HG03135 (cell line): ENCODE measurements around the gene GADL1.

Experiments used
- ATAC-seq: cut with Tn5 transposase; IDR thresholded peaks from one replicate; pipeline ENCODE4 v1.9.1; 2021; ENCODE audit warnings: mild to moderate bottlenecking, moderate library complexity; ENCODE audit not compliant: unreplicated experiment

GADL1 gene, protein sequence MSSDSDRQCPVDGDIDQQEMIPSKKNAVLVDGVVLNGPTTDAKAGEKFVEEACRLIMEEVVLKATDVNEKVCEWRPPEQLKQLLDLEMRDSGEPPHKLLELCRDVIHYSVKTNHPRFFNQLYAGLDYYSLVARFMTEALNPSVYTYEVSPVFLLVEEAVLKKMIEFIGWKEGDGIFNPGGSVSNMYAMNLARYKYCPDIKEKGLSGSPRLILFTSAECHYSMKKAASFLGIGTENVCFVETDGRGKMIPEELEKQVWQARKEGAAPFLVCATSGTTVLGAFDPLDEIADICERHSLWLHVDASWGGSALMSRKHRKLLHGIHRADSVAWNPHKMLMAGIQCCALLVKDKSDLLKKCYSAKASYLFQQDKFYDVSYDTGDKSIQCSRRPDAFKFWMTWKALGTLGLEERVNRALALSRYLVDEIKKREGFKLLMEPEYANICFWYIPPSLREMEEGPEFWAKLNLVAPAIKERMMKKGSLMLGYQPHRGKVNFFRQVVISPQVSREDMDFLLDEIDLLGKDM

DNA sequence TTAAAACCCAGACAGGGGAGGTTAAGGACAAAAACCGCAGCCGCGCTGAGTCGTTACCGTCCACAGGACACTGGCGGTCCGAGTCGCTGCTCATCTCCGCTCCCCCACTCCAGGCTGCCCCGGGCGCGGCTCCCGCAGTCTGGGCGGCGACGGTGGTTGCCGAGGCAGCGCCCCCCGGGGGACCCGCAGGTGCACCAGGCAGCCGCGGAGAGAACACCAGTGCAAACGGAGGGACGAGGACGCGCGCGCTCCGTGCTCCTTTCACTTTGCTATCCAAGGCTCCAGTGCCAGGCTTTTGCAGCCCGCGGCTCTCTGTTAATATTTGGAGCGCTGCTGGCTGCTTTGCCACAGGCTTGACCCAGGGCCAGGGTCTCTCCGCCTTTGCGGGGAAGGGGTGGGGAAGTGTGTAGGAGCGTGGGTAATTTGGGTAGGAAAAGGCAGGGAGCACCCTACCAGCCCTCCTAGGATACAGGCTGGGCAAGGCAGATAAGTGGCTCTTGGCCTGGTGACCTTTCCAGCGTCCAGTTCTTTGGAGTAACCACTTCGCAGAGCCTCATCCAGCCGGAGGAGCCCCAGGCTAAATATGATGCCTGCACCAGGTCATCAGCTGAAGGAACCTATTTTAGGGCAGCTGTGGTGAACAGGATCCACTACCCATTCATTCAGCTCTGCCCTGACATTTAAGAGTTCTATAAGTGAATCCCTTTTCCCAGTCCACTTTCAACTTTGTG is at the start of gene GADL1:
GADL1 (minus strand) TSS at position 141 of the 731 bp plus-strand sequence; CDS start at position 94, 47 bp downstream.
- no peak for ATAC-seq

DNA sequence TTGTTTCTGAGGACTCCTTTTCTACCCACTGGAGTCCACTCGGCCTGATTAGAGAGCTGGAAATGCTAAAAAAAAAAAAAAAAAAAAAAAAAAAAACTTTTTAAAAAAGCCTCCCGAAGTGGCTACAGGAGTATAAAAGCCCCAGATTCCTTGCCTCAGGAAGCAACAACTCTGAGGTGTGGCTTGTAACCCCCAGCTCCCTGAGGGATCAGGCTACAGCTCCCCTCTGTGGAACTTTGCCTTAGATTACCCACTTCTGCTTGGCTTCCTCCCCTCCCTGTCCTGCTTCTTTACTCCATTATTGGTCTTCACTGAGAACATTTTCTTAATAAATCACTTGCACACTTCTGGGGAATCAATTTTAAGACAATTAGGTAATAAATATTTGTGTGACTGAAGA is 49.7 kb upstream of the GADL1 start:
- no peak for ATAC-seq

DNA sequence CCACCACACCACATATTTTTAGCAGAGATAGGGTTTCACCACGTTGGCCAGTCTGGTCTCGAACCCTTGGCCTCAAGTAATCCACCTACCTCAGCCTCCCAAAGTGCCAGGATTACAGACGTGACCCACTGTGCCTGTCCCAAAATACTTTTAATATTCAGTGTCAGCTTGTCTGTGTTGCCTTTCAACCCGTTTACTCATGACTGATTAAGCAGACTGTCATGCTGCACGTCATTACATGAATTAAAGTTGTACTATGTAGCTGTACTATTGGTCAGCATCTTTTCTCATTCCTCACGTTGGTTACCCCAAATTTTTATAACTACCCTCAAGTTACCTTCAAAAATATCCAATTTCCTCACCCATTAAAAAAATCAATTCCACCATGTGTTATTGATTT is 48.7 kb upstream of the GADL1 start:
- ATAC-seq = no peak

DNA sequence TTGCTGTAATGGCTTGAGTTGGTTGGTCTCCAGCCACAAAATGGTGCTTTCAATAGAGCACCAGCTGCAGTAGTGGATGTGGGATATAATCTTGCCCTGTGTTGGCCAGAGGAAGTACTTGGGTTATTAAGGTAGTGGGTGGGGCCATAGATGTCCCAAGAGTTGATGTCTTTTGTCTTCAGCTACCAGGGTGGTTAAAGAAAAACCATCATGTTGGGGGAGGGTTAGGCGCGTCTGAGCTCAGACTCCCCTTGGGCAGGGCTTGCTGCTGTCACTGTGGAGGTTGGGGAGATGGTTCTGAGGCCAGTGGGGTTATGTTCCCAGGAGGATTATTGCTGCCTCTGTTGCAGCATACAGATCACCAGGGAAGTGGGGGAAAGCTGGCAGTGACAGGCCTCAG is 46.9 kb upstream of the GADL1 start:
- ATAC-seq = no peak

DNA sequence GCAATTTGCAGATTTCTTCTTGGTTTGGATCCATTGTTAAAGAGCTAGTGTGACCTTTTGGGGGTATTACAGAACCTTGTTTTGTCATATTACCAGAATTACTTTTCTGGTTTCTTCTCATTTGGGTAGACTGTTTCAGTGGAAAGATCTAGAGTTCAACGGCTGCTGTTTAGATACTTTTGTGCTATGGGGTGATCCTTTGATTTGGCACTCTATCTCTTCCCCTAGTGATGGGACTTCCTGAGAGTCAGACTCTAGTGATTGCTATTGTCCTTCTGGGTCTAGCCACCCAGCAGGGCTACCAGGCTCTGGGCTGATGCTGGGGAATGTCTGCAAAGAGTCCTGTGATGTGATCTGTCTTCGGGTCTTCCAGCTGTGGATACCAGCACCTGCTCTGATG is 46.3 kb upstream of the GADL1 start:
- no peak for ATAC-seq

DNA sequence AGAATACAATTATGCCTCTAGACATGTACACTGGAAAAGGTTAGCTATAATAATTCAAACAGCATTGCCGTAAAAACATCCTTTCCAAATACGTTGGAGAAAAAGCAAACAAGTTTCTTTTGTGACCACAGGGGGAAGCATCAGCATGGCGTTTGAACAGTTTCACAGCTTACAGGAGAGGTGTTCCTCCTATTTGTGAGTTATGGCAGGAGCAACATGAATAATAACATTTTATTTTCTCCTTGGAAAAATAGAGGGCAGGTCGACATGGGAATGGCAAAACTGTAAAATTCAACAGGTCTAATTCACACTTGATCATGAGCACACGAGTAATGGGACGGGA is 39.7 kb upstream of the GADL1 start:
- ATAC-seq = no peak

DNA sequence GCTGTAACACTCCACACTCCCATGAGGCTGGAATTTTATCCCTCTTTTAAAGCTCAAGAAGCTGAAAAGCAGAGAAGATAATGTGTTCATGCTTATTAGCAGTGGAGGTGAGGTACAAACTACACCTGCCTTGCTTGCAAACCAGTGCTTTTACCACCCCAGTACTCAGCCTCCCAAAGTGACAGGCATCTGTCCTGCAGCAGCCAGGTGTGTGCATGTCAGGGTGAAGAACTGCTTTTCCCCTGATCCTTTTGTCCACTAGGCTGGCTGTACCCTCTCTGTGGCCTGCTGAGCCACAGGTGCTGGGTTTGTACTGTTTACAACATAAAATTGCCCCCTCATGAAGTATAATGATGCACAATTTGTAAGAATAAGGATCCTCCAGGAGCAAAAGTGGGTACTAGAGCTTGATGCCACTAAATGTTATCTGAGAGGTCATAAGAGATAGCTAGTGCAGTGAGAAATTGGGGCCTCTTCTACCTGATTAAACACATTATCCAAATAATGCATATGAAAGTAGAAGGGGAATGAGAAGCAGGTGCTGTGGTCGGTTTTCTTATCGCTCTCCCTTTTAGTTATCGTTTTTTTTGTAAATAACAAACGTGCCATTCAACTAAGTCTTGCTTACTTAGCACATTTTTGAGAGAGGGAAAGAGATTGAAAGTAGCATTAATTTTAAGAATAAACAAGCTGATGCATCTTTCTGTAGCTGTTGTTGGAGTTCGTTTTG is 39.2 kb upstream of the GADL1 start:
- ATAC-seq = no peak

DNA sequence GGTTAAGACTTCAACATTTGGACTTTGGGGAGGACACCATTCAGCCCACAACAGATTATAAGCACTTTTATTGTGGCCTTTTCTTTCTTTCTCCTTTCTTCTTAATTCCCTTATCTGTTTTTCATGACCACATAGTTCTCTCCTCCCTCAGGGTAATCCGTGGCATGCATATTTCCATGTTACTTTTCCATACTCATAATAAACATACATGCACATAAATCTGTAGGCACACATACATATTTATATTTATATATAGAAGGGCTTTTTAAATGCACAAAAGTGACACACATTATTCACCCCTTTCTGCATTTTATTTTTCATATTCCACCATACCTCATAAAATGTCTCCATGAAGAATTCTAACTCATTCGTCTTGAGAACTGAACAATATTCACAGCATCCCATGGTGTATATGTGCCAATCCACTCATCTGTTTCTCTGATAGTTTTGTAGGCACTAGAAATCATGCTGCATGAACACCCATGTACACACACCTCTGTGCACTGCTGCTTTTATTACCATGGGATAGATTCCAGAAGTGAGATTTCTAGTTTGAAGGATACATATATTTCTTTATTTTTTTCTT is 38.1 kb upstream of the GADL1 start:
- no peak for ATAC-seq

DNA sequence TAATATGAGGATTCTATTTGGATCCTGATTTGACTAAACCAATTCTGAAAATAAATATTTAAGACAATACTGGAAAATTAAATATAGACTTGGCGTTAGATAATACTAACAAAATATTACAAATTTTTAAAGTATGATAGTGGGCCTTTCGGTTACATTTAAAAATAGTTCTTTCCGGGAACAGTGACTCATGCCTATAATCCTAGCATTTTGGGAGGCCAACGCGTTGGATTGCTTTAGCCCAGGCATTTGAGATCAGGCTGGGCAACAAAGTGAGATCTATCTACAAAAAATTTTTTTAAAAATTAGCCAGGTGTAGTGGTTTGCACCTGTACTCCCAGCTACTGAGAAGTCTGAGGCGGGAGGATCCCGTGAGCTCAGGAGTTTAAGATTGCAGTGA is 30.3 kb upstream of the GADL1 start:
- ATAC-seq = no peak

DNA sequence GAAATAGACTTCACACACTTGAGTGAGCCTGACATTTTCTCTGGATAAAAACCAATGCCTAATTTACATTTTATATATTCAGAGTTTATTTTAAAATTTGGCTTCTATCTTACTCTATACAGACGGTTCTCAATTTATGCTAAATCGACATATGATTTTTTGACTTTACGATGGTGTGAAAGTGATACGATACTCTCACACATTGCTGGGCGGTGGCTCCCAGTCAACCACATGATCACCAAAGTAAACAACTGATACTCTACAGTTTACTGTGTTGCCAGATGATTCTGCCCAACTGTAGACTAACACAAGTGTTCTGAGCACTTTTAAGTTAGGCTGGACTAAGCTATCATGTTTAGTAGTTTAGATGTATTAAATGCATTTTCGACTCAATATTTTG is 25.1 kb upstream of the GADL1 start:
- ATAC-seq = no peak

DNA sequence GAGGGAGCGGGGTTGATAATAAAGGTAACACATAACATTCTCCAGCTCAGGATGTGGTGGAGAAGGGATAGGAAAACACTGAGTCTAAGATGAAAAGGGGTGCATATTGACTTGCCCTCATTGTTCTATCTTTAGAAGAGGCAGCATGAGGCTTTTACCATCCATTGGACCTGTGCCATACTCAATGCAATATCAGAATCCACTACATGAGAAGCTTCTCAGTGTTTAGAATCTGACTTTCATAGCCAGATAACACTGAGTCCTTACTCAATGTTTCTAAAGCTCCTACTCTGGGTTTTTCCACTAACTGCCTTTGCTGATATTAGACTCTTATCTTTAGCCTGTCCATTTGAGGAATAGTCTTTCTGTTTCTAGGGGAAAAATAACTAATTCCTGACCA is 24.3 kb upstream of the GADL1 start:
- no peak for ATAC-seq

DNA sequence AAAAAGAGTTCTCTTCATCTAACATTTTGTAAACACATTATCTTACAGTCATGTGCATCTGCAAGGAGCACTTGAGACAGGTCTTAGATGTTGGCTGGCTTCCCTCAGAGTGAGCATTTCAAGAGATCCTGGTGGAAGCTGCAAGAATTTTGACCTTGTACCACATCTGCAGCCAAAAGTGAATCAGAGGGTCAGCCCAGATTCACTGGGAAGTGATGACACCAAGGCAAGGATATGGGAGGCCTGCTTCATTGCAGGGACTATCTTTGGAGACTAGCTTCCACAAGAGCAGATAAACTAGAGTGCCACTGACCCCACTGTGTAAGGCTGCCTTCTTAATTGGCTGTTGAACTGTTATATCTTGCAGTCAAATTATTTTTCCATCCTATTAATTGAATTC is 21.3 kb upstream of the GADL1 start:
- no peak for ATAC-seq

DNA sequence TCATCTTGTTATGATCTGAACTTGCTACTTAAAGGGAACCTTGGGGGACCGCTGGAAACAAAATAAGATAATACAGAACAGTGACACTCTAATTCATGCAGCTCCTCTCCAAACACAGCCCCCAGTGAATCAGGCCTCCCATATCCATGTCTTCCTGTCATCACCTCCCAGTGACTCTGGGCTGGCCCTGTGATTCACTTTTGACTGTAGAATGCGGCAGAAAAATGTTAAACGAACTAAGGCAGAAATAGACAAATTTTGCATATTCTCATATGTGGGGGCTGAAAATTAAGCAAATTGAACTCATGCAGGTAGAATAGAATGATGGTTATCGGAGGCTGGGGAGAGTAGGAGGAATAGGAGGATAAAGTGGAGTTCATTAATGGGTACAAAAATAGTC is 20.2 kb upstream of the GADL1 start:
- no peak for ATAC-seq

DNA sequence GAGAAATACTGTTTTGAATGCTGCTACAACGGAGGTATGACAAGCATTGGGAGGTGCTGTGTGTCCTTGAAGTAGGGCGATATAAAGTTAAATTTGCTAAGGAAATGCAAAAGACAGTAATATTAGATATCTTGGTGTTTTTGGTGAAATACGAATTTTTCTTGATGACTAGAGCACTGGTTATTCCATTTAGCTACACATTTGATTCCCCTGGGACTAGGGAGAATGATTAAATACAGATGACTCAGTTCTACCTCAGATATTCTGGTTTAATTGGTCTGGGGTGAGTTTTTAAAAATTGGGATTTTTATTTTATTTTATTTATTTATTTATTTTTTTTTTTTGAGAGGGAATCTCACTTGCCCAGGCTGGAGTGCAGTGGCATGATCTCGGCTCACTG is 18.7 kb upstream of the GADL1 start:
- ATAC-seq = no peak

DNA sequence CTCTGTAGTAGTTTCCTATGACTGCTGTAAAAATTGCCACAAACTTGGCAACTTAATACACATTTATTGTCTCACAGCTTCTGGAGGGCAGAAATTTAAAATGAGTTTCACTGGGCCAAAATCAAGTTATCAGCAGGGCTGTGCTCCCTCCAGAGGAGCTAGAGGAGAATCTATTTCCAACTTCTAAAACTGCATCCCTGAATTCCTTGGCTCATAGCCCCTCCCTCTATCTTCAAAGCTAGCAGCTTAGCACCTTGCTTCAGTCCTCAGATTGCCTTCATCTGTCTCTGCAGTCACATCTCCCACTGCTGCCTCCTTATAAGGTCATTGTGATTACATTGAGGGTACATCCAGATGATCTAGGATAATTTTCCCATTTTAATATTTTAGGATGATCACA is 17.8 kb upstream of the GADL1 start:
- ATAC-seq = no peak

DNA sequence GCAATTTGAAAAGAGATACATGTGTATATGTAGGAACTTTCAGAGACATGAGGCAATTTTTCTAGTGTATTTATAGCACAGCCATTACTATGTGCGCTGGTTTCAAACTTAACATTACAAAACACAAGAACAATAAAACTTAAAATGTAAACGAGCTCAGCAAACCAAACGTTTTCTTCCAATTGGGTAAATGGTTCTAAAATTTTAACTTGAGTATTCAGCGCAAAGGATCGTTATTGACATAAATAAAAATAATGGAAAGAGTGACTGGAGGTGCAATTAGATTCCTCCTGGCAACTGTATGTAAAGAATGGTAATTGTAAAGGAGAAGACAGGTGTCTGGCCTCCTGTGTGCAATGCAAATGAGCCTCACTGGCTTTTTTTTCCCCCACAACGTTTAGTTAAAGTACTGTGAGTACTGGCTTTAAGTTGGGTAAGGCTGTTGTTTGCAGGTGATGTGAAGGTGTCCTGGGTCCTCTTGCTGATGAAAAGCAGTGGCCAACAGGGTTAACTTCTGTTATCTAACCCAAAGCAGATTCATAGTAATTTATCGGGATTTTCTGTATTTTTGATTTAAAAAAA is 14.1 kb upstream of the GADL1 start:
- no peak for ATAC-seq

DNA sequence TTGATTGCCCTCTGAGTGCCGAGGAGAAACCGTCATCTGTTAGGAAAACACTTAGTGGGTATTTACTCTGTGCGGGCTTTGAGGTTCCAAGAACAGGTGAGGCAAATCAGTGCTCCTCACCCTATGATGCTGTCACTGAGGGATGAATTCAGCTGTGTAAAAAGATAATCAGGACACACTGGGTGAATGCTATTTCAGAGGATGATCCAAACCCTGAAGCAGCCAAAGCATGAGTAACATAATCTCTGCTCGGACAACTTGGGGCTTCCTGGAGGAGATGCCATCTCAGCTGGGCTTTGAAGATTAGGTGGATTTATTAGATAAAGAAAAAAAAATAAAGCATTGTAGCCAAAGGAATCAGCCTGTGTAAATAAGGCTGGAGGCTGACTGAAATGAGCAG is 10.5 kb upstream of the GADL1 start:
- no peak for ATAC-seq

DNA sequence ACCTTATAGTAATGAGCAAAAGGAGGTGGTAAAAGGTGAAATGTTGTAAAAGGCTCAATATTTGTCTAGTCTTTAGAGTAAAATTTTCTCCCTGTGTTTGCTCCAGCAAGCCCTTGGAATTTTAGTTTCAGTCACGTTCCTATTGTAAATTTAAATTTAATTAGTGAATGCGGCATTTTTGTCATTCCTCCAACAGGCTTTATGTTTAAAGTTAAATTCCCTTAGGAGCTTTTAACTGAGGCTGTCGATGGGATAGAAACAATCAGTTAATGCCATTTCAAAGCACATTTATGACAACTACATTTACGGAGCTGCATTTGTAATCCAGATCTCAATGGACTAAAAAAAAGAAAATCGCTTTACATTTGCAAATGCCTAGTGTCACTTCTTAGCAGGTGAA is 868 bp upstream of the GADL1 start:
- no peak for ATAC-seq

DNA sequence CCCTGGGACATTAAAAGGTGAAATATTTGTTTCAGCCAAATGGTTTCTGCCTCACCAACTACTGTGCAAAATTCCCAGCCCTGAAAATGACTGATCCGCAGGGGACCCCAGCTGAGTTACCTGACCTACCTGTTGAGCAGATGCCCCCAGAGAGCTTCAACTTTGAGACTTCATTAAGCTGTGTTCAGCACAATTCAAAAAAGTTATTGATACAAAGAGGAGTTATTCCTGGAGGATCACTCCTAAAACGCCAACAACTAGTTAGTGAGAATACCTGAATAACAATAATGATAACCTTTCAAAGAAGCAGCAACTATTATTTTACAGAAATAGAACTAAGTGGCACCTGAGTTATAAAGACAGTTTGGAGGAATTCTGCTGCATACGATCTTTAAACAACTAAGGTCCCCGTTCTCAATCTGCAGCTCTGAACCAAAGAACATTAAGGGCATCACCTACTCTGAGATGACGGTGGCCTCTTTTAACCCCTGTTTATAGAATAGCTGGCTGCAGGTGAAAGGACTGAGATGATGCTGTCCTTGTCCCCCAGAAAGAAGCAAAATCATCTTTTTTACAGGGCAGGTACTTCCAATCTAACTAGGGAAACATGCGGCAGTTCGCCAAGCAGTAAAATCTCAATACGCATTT is 659 bp downstream of the GADL1 start:
- no peak for ATAC-seq

DNA sequence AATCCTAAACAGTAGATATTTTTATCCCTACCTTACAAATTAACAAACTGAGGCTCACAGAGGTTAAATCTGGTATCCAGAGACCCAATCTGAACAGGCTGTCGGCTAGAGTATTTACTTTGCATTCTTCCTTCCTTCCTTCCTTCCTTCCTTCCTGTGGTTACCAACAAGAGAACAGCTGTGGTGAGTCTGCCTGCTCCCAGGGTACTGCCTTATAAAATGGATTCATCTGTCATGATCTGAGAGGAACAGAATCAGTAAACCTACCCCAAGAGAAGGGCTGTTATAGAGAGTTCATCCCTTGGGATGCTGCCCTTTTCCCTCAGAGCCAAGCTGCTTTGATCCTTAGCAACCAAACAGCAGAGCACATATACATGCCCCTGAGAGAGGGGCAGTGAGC is 3.6 kb downstream of the GADL1 start:
- ATAC-seq = no peak
